ENCODE data around the gene KLHDC9. TPM values are rescaled to one million over a fixed set of nuclear protein-coding genes. Genes with fewer than 3 reads are reported as not detected.

The KLHDC9 gene
- total and polyA plus RNA-seq, 9 of the 15 experiments (the other 6 are each of a cell fraction or from before 2014, with no cell fraction given) = not detected

GRCh38 chr1:161133220-161133740, 35.1 kb downstream of the KLHDC9 start (continued):
- TF ChIP-seq ARID2 (IDR thresholded peaks at IDR 0.05) = no peak
- no peak for TF ChIP-seq MCM5 (IDR thresholded peaks at IDR 0.05; ENCODE audit: low read depth)
- TF ChIP-seq MTA3 (IDR thresholded peaks at IDR 0.05; ENCODE audit: borderline replicate concordance) = 0 out of 2 replicates have a peak, but pooled peaks have one; percentile 8
- TF ChIP-seq OTX1 (CRISPR knock-in tag; IDR thresholded peaks at IDR 0.05) = no peak
- no peak for TF ChIP-seq ETV6 (IDR thresholded peaks at IDR 0.05; ENCODE audit: borderline replicate concordance in 1 of 2, low read depth in 2 of 2, low read length in 1 of 2)
- TF ChIP-seq ETV6 (CRISPR knock-in tag; IDR thresholded peaks at IDR 0.05; ENCODE audit: borderline replicate concordance) = no peak
- no peak for TF ChIP-seq POU5F1 (IDR thresholded peaks at IDR 0.05; ENCODE audit: borderline replicate concordance, low read depth, low read length, partially characterized antibody)
- no peak for TF ChIP-seq ZBTB43 (CRISPR knock-in tag; IDR thresholded peaks at IDR 0.05)
- TF ChIP-seq ZNF146 (CRISPR knock-in tag; IDR thresholded peaks at IDR 0.05; ENCODE audit: unreplicated experiment) = no peak
- TF ChIP-seq NFRKB (IDR thresholded peaks at IDR 0.05; ENCODE audit: low read depth) = no peak
- no peak for TF ChIP-seq ZNF57 (CRISPR knock-in tag; IDR thresholded peaks at IDR 0.05)
- TF ChIP-seq KDM5B (IDR thresholded peaks at IDR 0.05; ENCODE audit: insufficient replicate concordance, low read depth, low read length) = peak; percentile 31
- TF ChIP-seq DLX4 (CRISPR knock-in tag; IDR thresholded peaks at IDR 0.05) = no peak
- no peak for TF ChIP-seq PHTF2 (CRISPR knock-in tag; IDR thresholded peaks at IDR 0.05)
- TF ChIP-seq CCAR2 (IDR thresholded peaks at IDR 0.05; ENCODE audit: low read depth, low read length) = no peak
- no peak for TF ChIP-seq MCM2 (IDR thresholded peaks at IDR 0.05; ENCODE audit: low read depth)
- TF ChIP-seq BCL6 (CRISPR knock-in tag; IDR thresholded peaks at IDR 0.05) = no peak
- no peak for TF ChIP-seq SP1 (CRISPR knock-in tag; IDR thresholded peaks at IDR 0.05)
- TF ChIP-seq E4F1 (CRISPR knock-in tag; IDR thresholded peaks at IDR 0.05; ENCODE audit: borderline replicate concordance) = no peak
- TF ChIP-seq SIX5 (IDR thresholded peaks at IDR 0.05; ENCODE audit: borderline replicate concordance in 1 of 2, insufficient read depth in 1 of 2, low read depth in 1 of 2, low read length in 2 of 2) = no peak
- no peak for TF ChIP-seq ID3 (CRISPR knock-in tag; IDR thresholded peaks at IDR 0.05)
- no peak for TF ChIP-seq ID3 (tag; IDR thresholded peaks at IDR 0.05)
- no peak for TF ChIP-seq ETV1 (tag; conservative IDR thresholded peaks at IDR 0.05; ENCODE audit: low read depth)
- TF ChIP-seq ARID1B (IDR thresholded peaks at IDR 0.05) = no peak; the same call in 1 of the 2 replicates

All from K562 (cell line).